ENCODE measurements around the gene PRAMEF13.
"Not testable (repeated sequence)": the region's sequence is repeated elsewhere in the genome, so short reads cannot be mapped to it uniquely, and the experiment has no call there.

- not testable (repeated sequence) for TF ChIP-seq CTCF, POLR2A (IDR thresholded peaks at IDR 0.05)
Measured at GRCh38 chr1:13222788-13223187, 21.6 kb upstream of the PRAMEF13 start.

All from right lobe of liver (tissue), 4 donors.